H1 (cell line): ENCODE results near the gene DEPDC1. TPM values are rescaled to one million over a fixed set of nuclear protein-coding genes. Genes with fewer than 3 reads are reported as not detected.

Experiments
- CTCF ChIA-PET: fragments of 300-600 bp; sonication (Branson Sonifier 250); formaldehyde crosslinking; loops from one replicate; lab custom pipeline; 2021; ENCODE audit not compliant: partially characterized antibody; lab: Charles Lee
- POLR2A ChIA-PET: fragments of 300-600 bp; sonication (Branson Sonifier 250); formaldehyde crosslinking; loops from one replicate; lab custom pipeline; 2021; ENCODE audit warnings: inconsistent platforms; ENCODE audit not compliant: partially characterized antibody; lab: Charles Lee
- DNase-seq, 2 experiments: peaks; one replicate each; pipeline versions ENCODE4 v3.0.0 to v3.0.0-alpha.2; 2010 to 2022; ENCODE audit warnings: low spot score in 2 of 2, low read depth in 1 of 2, mixed read lengths in 1 of 2
- FAIRE-seq: peaks from 2 replicates; lab custom pipeline; 2011; peaks lifted over from hg19 to GRCh38; lab: Jason Lieb, UNC
- H2AFZ ChIP-seq: 2 replicates; pipeline ENCODE4 v1.8.1; 2012; ENCODE audit warnings: low read length, inconsistent platforms
- H2AK5ac ChIP-seq: 2 replicates; pipeline ENCODE4 v1.6.1; 2013; ENCODE audit warnings: low read depth, low read length
- H2BK120ac ChIP-seq: replicated peaks from 2 replicates; pipeline ENCODE3; 2013; ENCODE audit warnings: low read depth, low read length, inconsistent platforms
- H2BK12ac ChIP-seq: 2 replicates; pipeline ENCODE4 v1.6.1; 2013; ENCODE audit warnings: low read depth, low read length
- H2BK15ac ChIP-seq: 2 replicates; pipeline ENCODE4 v1.6.1; 2013; ENCODE audit warnings: low read length
- H2BK20ac ChIP-seq: 2 replicates; pipeline ENCODE4 v1.6.1; 2013; ENCODE audit warnings: low read length
- H2BK5ac ChIP-seq: 2 replicates; pipeline ENCODE4 v1.6.1; 2013; ENCODE audit warnings: low read depth, low read length
- H3K14ac ChIP-seq: 2 replicates; pipeline ENCODE4 v1.6.1; 2013; ENCODE audit warnings: inconsistent platforms; ENCODE audit not compliant: insufficient read length
- H3K18ac ChIP-seq: 2 replicates; pipeline ENCODE4 v1.6.1; 2013; ENCODE audit warnings: low read length; ENCODE audit errors: extremely low read depth
- H3K23ac ChIP-seq: 2 replicates; pipeline ENCODE4 v1.6.1; 2013; ENCODE audit warnings: inconsistent platforms; ENCODE audit not compliant: insufficient read length
- H3K23me2 ChIP-seq: 2 replicates; pipeline ENCODE4 v1.6.1; 2013; ENCODE audit warnings: low read depth, low read length
- H3K27ac ChIP-seq: 2 replicates; pipeline ENCODE4 v1.6.1; 2011; ENCODE audit warnings: low read depth, low read length, inconsistent platforms
- H3K27me3 ChIP-seq, 4 experiments: replicated peaks in 1 of 4; 1 replicate in 1 of 4; 2 replicates in 3 of 4; pipeline versions ENCODE4 v1.6.1 to v1.8.1; 2011 to 2013; ENCODE audit warnings: low read length in 3 of 4, mild to moderate bottlenecking in 3 of 4, inconsistent platforms in 2 of 4, mixed read lengths in 2 of 4, moderate library complexity in 1 of 4; ENCODE audit not compliant: control insufficient read depth in 3 of 4, insufficient read depth in 3 of 4; ENCODE audit errors: extremely low read depth in 1 of 4
- H3K36me3 ChIP-seq, 4 experiments: 2 replicates each; pipeline versions ENCODE4 v1.6.1 to v1.8.1; 2011 to 2013; ENCODE audit warnings: mild to moderate bottlenecking in 4 of 4, low read length in 3 of 4, moderate library complexity in 2 of 4, control low read depth in 1 of 4, inconsistent platforms in 1 of 4; ENCODE audit not compliant: insufficient read depth in 4 of 4, control insufficient read depth in 2 of 4
- H3K4ac ChIP-seq: replicated peaks from 2 replicates; pipeline ENCODE3; 2013; ENCODE audit warnings: low read length, low read depth, mixed read lengths, inconsistent platforms; ENCODE audit not compliant: insufficient read length
- H3K4me1 ChIP-seq, 4 experiments: replicated peaks in 1 of 4; 1 replicate in 1 of 4; 2 replicates in 3 of 4; pipeline versions ENCODE4 v1.6.1 to v1.8.1; 2011 to 2013; ENCODE audit warnings: low read length in 3 of 4, inconsistent platforms in 2 of 4, mixed read lengths in 1 of 4; ENCODE audit not compliant: insufficient read depth in 4 of 4, control insufficient read depth in 3 of 4
- H3K4me2 ChIP-seq, 2 experiments: 2 replicates each; pipeline versions ENCODE4 v1.6.1 to v1.8.1; 2011 to 2013; ENCODE audit warnings: low read depth in 2 of 2, low read length in 2 of 2, control low read depth in 1 of 2, inconsistent platforms in 1 of 2, mild to moderate bottlenecking in 1 of 2; ENCODE audit not compliant: insufficient read depth in 1 of 2
- H3K4me3 ChIP-seq, 4 experiments: fragments of 200-600, 300-600 bp in 1 of 4; sonication (generic), shearing (Covaris generic), sonication (Bioruptor Twin) in 1 of 4; 2 replicates each; pipeline versions ENCODE4 v1.5.1 to v1.8.1; 2011 to 2016; ENCODE audit warnings: low read length in 4 of 4, low read depth in 3 of 4, control low read depth in 2 of 4, inconsistent platforms in 2 of 4, mild to moderate bottlenecking in 2 of 4, mixed read lengths in 1 of 4, moderate library complexity in 1 of 4; ENCODE audit not compliant: insufficient read depth in 2 of 4; ENCODE audit errors: extremely low read depth in 1 of 4
- H3K56ac ChIP-seq: replicated peaks from 2 replicates; pipeline ENCODE3; 2013; ENCODE audit warnings: low read depth, mild to moderate bottlenecking, mixed read lengths, low read length, inconsistent platforms; ENCODE audit not compliant: insufficient read length
- H3K79me1 ChIP-seq: 2 replicates; pipeline ENCODE4 v1.6.1; 2013; ENCODE audit warnings: low read depth, low read length, control low read depth
- H3K79me2 ChIP-seq, 2 experiments: 2 replicates each; pipeline versions ENCODE4 v1.6.1 to v1.8.1; 2012 to 2013; ENCODE audit warnings: low read length in 2 of 2, mild to moderate bottlenecking in 2 of 2, inconsistent platforms in 1 of 2; ENCODE audit not compliant: insufficient read depth in 2 of 2, control insufficient read depth in 1 of 2
- H3K9ac ChIP-seq, 4 experiments: replicated peaks in 1 of 4; 1 replicate in 1 of 4; 2 replicates in 3 of 4; pipeline versions ENCODE4 v1.6.1 to v1.8.1; 2011 to 2013; ENCODE audit warnings: low read depth in 3 of 4, low read length in 3 of 4, control low read depth in 2 of 4, mild to moderate bottlenecking in 2 of 4, moderate library complexity in 2 of 4, inconsistent platforms in 1 of 4; ENCODE audit errors: extremely low read depth in 1 of 4
- H3K9me3 ChIP-seq, 2 experiments: 2 replicates each; pipeline versions ENCODE4 v1.6.1 to v1.8.1; 2012 to 2013; ENCODE audit warnings: mild to moderate bottlenecking in 2 of 2, moderate library complexity in 2 of 2, control low read depth in 1 of 2, inconsistent platforms in 1 of 2, low read depth in 1 of 2, low read length in 1 of 2, mixed read lengths in 1 of 2; ENCODE audit not compliant: insufficient read depth in 2 of 2
- H4K20me1 ChIP-seq, 2 experiments: replicated peaks in 1 of 2; 2 replicates each; pipeline versions ENCODE3 to v1.8.1; 2011 to 2013; ENCODE audit warnings: inconsistent platforms in 2 of 2, low read length in 2 of 2, mild to moderate bottlenecking in 1 of 2; ENCODE audit not compliant: insufficient read depth in 2 of 2, control insufficient read depth in 1 of 2
- H4K5ac ChIP-seq: 2 replicates; pipeline ENCODE4 v1.6.1; 2013; ENCODE audit warnings: low read length, low read depth, mixed read lengths, inconsistent platforms; ENCODE audit not compliant: insufficient read length
- H4K8ac ChIP-seq: 2 replicates; pipeline ENCODE4 v1.8.0; 2013; ENCODE audit warnings: mild to moderate bottlenecking, moderate library complexity, low read length, inconsistent platforms; ENCODE audit not compliant: insufficient read depth; ENCODE audit errors: extremely low read depth
- H4K91ac ChIP-seq: replicated peaks from 2 replicates; pipeline ENCODE3; 2013; ENCODE audit warnings: low read length, mixed read lengths, inconsistent platforms; ENCODE audit not compliant: insufficient read length
- CBX5 ChIP-seq: fragments of 300-800, 300-1000 bp; sonication (generic); IDR thresholded peaks from 2 replicates; pipeline ENCODE4 v1.7.1; 2016; ENCODE audit warnings: antibody characterized with exemption, low read length, low read depth
- CHD2 ChIP-seq: IDR thresholded peaks from 2 replicates; pipeline ENCODE4 v1.6.1; 2012; ENCODE audit warnings: low read length, improper control_type of control experiment
- CREB1 ChIP-seq: IDR thresholded peaks from 2 replicates; pipeline ENCODE4 v1.6.1; 2012; ENCODE audit warnings: inconsistent platforms
- EZH2 ChIP-seq: fragments of 200-600 bp; sonication (generic); IDR thresholded peaks from 2 replicates; pipeline ENCODE4 v1.7.1; 2012; ENCODE audit warnings: low read depth, mild to moderate bottlenecking, moderate library complexity, low read length, inconsistent platforms; ENCODE audit not compliant: severe bottlenecking
- HDAC6 ChIP-seq: IDR thresholded peaks from one replicate; pipeline ENCODE4 v1.7.1; 2012; ENCODE audit warnings: low read depth, mild to moderate bottlenecking, inconsistent platforms, low read length, moderate library complexity
- JUN ChIP-seq: IDR thresholded peaks from 2 replicates; pipeline ENCODE4 v1.6.1; 2011; ENCODE audit warnings: low read depth, mild to moderate bottlenecking, improper control_type of control experiment, low read length
- PHF8 ChIP-seq: fragments of 200-600 bp; sonication (generic); conservative IDR thresholded peaks from 2 replicates; pipeline ENCODE4 v1.7.1; 2012; ENCODE audit warnings: low read depth, mild to moderate bottlenecking, inconsistent platforms, low read length, moderate library complexity
- SP1 ChIP-seq: IDR thresholded peaks from 2 replicates; pipeline ENCODE4 v1.6.1; 2011; ENCODE audit warnings: low read depth, low read length
- SP2 ChIP-seq: IDR thresholded peaks from 2 replicates; pipeline ENCODE4 v1.6.1; 2012; ENCODE audit warnings: mild to moderate bottlenecking, low read length, inconsistent platforms
- SUZ12 ChIP-seq: fragments of 200-600 bp; sonication (generic); IDR thresholded peaks from 2 replicates; pipeline ENCODE4 v1.6.1; 2012; ENCODE audit warnings: mild to moderate bottlenecking, inconsistent platforms, low read length, moderate library complexity, mixed read lengths
- WGBS, 2 experiments: shearing (Covaris generic) in 1 of 2; methylation state at CpG; one replicate each; pipeline versions ENCODE4 v1.1.6 to v1.1.7; 2013 to 2015; ENCODE audit warnings: low lambda C conversion rate in 2 of 2, mixed read lengths in 2 of 2, inconsistent platforms in 1 of 2, low coverage in 1 of 2, missing lambda C conversion rate in 1 of 2; ENCODE audit not compliant: insufficient replicate concordance in 2 of 2, insufficient coverage in 1 of 2, insufficient read length in 1 of 2; ENCODE audit errors: extremely low coverage in 1 of 2, missing lambda C conversion rate in 1 of 2; 5-methylcytosine and 5-hydroxymethylcytosine counted together
- polyA plus RNA-seq, 7 experiments: library from polyadenylated mRNA; depleted of rRNA in 3 of 7; stranded (reverse) in 5 of 7; unstranded in 2 of 7; fragments of >200 nt in 5 of 7; fragments of 200-250 nt in 2 of 7; gene quantifications; 1 replicate in 5 of 7; 2 replicates in 1 of 7; 4 replicates in 1 of 7; pipeline versions ENCODE4 v1.2.1 to v1.2.3, GENCODE V29; 2011 to 2013; ENCODE audit warnings: missing spikeins in 2 of 7, mixed read lengths in 2 of 7
- total RNA-seq: library from RNA; stranded (reverse); fragmentation: NEBNext Ultra II Directional; extraction: Animal tissue kit (Norgen Biotek cat#: 25700); gene quantifications from 2 replicates; pipeline ENCODE4 v1.2.1, GENCODE V29; 2021

Gene DEPDC1
- total and polyA plus RNA-seq, 2 of the 8 experiments (the other 6 are each of a cell fraction or from before 2014, with no cell fraction given): 5.5 to 46.5 TPM

DNA sequence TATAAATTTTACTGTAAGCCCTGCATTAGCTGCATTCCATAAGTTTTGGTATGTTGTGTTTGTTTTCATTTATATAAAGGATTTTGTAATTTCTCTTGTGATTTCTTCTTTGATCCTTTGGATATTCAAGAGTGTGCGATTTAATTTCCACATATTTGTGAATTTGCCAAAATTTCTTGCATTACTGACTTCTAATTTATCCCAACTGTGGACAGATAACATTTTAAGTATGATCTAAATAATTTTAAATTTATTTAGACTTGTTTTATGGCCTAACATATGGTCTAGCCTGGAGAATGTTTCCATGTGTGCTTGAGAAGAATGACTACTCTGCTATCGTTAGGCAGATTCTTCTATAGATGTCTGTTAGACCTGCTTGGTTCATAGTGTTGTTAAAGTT, 70.3 kb downstream of the DEPDC1 start:
- POLR2A ChIA-PET: no interaction called here
- H3K79me2 ChIP-seq: no peaks in the 10 kb centered on the region
- no peak overlapping the region for H2BK15ac ChIP-seq
- no peak for TF ChIP-seq SP2
- TF ChIP-seq EZH2: no peak
- no peak for TF ChIP-seq PHF8
- no peak for TF ChIP-seq CBX5
- TF ChIP-seq HDAC6: no peak
- no peak for TF ChIP-seq SP1
- no peak for TF ChIP-seq SUZ12
- TF ChIP-seq CREB1: no peak
- TF ChIP-seq JUN: no peak
- no peak for TF ChIP-seq CHD2
- TF ChIP-seq, all 59 proteins: peak for 0
- no peak overlapping the region for H3K4ac ChIP-seq
- no peaks in the 10 kb centered on the region for H3K27me3 ChIP-seq
- no peaks in the 10 kb centered on the region for H3K9me3 ChIP-seq
- no peak overlapping the region for H2BK20ac ChIP-seq
- no peak overlapping the region for H4K8ac ChIP-seq
- H3K79me1 ChIP-seq: no peaks in the 10 kb centered on the region
- H3K18ac ChIP-seq: no peak overlapping the region
- no peaks in the 10 kb centered on the region for H3K4me1 ChIP-seq
- H3K4me3 ChIP-seq: no peak overlapping the region
- no peaks in the 10 kb centered on the region for H3K23me2 ChIP-seq
- H3K4me2 ChIP-seq: no peak overlapping the region
- no peak overlapping the region for H2BK12ac ChIP-seq
- FAIRE-seq (no peak), DNase-seq (no peak)
- no peak overlapping the region for H3K14ac ChIP-seq
- H2AFZ ChIP-seq: no peak overlapping the region
- H4K91ac ChIP-seq: no peak overlapping the region
- H4K5ac ChIP-seq: no peak overlapping the region
- H3K27ac ChIP-seq: no peak overlapping the region
- WGBS, 2 experiments: 90% methylated on average over 2 of the region's 2 CpGs; no CpG with 5 or more reads in 1 of the 2 experiments
- no peak overlapping the region for H3K56ac ChIP-seq
- CTCF ChIA-PET: interaction anchor here (1.5 kb wide), 1 partner anchor 10 kb away, joined by 5 read pairs; no protein-coding TSS in a partner anchor
- H3K9ac ChIP-seq: no peak overlapping the region
- no peak overlapping the region for H2BK120ac ChIP-seq
- H3K23ac ChIP-seq: no peak overlapping the region
- no peak overlapping the region for H2BK5ac ChIP-seq
- no peaks in the 10 kb centered on the region for H4K20me1 ChIP-seq
- no peak overlapping the region for H2AK5ac ChIP-seq
- H3K36me3 ChIP-seq: no peaks in the 10 kb centered on the region
